CMK (cell line): ENCODE data around the gene SIM2.
"Not testable (repeated sequence)": the region's sequence is repeated elsewhere in the genome, so short reads cannot be mapped to it uniquely, and the experiment has no call there.

Experiments used
- DNase-seq: peaks from one replicate; pipeline ENCODE4 v3.0.0-alpha.2; 2010; ENCODE audit warnings: low read depth

SIM2 gene, protein sequence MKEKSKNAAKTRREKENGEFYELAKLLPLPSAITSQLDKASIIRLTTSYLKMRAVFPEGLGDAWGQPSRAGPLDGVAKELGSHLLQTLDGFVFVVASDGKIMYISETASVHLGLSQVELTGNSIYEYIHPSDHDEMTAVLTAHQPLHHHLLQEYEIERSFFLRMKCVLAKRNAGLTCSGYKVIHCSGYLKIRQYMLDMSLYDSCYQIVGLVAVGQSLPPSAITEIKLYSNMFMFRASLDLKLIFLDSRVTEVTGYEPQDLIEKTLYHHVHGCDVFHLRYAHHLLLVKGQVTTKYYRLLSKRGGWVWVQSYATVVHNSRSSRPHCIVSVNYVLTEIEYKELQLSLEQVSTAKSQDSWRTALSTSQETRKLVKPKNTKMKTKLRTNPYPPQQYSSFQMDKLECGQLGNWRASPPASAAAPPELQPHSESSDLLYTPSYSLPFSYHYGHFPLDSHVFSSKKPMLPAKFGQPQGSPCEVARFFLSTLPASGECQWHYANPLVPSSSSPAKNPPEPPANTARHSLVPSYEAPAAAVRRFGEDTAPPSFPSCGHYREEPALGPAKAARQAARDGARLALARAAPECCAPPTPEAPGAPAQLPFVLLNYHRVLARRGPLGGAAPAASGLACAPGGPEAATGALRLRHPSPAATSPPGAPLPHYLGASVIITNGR

DNA sequence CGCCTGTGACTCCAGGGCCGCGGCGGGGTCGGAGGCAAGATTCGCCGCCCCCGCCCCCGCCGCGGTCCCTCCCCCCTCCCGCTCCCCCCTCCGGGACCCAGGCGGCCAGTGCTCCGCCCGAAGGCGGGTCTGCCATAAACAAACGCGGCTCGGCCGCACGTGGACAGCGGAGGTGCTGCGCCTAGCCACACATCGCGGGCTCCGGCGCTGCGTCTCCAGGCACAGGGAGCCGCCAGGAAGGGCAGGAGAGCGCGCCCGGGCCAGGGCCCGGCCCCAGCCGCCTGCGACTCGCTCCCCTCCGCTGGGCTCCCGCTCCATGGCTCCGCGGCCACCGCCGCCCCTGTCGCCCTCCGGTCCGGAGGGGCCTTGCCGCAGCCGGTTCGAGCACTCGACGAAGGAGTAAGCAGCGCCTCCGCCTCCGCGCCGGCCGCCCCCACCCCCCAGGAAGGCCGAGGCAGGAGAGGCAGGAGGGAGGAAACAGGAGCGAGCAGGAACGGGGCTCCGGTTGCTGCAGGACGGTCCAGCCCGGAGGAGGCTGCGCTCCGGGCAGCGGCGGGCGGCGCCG lies at the start of gene SIM2:
Gene SIM2 (plus strand): TSS at position 135 of the 565 bp plus-strand sequence. CDS start 632 bp downstream, outside the sequence.
- DNase-seq: no peak

DNA sequence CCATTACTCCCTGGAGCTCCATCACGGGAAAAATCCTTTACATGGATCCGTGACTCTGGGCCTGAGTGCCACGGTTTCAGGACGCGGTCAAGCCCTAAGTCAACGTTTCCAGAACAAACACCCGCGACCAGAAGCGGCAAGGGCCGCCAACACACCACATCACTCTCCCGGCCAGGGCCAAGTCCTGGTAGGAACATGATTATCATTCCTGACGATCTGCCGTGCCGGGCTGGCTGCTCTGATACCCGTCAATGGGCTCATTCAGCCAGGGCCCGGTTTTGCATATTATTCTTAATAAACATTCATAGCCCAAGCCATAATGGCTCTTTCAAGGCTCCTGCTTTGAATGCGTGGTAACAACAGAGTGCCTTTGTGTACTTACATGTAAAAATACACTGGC lies 44.6 kb upstream of the SIM2 start:
- DNase-seq: no peak

DNA sequence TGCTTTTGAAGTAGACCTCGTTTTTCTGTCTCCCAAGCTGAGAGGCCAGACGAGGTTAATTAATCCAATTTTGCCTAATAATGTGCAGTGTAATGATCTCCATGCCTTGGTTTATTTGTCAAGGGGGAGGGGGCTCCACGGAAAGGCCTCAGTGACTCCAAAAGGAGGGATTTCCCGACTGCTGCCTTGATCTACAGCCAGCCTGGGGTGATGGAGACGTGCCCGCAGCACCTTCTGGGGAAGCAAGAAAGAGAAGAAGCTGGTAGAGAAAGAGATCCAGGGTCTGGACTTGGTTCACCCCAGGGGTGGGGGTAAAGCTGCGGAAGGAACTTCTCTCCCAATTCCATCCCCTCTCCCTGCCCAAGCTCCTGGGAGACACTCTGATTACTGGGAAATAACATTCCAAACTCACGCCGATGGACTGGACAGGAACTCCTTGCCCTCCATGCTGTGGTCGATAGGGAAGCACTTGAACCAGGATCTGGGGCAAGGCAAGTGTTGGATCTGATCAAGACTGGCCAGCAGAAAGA lies 44.1 kb upstream of the SIM2 start:
- no peak for DNase-seq

DNA sequence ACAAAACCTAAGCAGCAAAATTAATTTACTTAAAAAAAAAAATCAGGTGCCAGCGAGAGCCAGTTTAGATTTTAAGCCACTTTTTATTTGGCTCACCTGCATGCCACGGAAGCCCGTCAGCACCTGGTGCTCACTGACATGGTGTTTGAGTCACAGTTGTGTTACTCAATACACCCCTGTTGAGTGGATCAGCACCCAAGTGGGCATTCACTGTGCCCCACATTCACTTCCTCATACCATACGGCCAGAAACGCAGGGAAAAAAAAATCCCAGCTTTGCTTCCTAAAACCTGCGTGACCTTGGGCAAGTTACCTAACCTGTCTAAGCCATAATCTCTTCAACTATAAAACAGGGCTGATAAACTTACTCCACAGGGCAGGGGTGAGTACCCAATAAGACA lies 42.8 kb upstream of the SIM2 start:
- no peak for DNase-seq

DNA sequence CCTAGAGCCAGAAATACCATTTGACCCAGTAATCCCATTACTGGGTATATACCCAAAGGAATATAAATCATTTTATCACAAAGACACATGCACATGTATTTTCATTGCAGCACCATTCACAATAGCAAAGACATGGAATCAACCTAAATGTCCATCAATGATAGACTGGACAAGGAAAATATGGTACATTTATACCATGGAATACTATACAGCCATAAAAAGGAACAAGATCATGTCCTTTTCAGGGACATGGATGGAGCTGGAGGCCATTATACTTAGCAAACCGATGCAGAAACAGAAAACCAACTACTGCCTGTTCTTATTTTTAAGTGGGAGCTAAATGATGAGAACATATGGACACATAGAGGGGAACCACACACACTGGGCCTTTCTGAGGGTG lies 41.6 kb upstream of the SIM2 start:
- DNase-seq: not testable (repeated sequence)

DNA sequence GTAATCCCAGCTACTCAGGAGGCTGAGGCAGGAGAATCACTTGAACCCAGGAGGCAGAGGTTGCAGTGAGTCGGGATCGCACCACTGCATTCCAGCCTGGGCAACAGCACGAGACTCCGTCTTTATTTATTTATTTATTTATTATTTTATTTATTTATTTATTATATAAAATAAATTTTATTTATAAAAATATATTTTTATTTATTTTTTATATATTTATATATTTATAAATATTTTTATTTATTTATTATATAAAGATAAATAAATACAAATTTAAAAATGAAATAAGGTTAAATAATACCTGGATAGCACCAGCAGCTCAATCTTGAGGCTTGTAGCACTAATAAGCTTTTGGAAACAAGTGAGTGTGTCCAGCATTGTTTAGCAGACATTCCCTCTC lies 40.9 kb upstream of the SIM2 start:
- no peak for DNase-seq

DNA sequence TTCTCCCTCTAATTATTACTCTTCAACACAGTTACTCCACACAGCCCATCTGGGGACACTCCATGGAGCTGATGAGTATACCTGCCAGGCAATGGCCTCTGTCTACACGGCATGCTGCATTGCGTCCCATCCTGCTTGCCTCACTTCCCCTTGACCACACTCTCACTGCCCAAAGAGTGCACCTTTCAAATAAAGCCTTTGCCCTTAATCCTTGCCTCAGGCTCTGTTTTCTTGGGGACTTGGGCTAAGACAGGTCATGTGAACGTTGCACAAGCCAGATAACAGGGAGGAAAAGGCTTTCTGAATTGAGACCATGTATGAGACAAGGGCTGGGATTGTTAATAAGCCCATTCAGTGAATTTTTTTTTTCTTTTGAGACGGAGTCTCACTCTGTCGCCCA lies 40.0 kb upstream of the SIM2 start:
- DNase-seq: no peak

DNA sequence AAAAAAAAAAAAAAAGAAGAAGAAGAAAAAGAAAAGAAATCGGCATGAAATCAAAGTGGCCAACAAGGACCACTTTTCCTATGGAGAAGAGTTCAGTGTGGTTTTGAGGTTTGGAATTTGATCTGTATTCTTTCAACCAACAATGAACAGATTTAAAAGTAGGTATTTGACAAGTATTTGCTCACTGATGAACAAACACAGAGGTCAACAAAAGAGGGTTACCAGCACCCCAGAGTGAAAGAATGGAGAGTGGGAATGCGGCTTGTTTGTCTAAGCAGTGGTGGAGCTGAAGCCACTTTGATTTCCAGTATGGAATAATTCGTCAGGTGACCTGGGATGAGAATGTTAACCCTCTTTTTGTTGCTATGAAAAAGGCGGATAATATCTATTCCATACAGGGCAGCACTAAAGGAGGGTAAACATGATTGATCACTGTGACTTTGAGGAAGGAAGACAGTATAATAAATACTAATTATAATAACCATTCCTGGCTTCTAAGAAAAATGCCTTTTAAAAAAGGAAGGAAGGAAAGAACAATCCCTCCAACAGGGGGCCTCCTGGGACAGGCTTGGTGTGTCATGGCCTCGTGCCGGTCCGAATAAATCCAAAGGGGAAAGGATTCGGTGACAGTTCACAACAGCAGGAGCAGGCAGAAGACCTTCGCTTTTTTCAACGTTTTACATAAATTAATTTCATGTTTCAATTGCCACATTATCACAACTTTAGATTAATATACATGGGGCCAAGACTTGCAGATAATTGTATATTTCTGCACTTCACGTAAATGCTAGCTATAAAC lies 37.2 kb upstream of the SIM2 start:
- no peak for DNase-seq

DNA sequence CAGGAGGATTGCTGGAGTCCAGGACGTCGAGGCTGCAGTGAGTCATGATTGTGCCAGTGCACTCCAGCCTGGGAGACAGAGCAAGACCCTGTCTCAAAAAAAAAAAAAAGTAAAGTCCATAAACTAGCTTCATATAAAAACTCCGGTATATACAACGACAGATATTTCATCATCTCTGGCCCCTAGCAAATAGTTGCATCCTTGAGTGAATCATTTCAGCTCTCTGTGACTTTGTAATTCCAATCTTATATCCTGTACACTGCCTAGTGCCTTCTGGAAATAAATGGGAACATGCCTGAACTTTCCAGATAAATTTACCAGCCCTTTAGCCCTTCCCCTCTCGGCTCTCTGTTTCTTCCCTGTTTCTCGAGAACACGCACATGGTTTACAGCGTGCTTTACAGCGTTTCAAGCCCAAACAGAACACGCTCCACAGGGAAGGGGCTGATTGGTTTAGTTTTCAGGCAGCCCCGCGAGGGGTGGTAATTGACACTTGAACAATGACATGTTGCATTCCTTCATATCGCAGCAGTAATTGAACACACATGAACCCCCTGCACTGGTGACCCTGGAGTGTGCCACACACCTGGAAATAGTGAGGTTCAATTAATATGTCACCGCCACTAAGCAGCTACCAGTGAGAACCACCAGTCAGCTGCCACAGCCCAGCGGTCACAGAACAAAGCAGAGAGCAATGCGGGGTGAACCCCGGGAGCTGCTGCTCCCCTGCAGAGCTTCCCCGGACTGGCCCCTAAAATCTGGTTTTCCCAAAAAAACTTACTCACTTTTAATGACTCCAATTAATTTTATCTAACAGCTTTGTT lies 35.7 kb upstream of the SIM2 start:
- DNase-seq: no peak

DNA sequence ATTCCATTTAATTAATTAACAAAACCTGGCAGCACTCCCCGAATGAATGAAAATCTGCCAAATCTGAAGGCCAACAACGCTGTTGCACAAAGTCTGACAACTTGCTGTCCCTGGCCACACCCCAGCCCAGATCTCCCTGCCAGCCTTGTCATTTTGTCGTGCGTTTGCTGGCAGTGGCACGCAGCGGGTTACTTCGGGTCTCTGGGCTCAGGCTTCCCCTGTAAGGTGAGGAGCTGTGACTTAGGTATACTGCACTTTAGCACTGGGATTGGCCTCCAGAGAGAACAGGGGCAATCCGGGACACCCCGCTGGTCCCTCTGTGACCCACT lies 34.3 kb upstream of the SIM2 start:
- no peak for DNase-seq

DNA sequence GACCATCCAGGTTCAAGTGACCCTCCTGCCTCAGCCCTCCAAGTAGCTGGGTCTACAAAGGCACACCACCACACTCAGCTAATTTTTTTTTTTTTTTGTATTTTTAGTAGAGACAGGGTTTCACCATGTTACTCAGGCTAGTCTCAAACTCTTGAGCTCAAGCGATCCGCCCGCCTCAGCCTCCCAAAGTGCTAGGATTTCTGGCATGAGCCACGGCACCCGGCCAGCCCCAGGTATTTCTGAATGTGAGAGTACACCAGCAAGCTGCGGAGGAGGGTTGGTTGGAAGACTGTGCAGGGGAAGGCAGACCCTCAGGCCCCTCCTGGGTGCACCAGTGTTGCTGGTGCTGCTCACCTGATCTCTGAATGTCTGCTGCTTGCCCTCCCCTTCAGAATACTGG lies 33.1 kb upstream of the SIM2 start:
- DNase-seq: no peak

DNA sequence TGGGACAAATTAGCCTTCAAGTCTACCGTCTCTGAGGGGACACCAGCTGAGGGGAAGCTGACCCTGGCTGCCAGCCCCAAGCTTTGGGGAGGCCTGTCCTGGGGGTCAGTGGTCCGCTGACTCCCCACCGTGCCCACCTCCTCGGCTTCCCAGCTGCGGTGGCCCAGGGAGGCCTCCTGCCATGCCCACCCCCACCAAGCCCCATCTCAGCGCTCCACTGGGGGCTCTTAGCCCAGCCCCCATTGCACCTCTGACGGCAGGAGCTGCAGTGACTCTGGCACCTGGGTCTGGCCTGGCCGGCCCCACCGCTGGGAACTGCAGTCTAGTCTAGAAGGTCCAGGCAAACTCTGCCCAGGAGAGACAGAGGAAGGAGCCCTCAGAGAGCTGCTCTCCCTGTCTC lies 30.2 kb upstream of the SIM2 start:
- no peak for DNase-seq

DNA sequence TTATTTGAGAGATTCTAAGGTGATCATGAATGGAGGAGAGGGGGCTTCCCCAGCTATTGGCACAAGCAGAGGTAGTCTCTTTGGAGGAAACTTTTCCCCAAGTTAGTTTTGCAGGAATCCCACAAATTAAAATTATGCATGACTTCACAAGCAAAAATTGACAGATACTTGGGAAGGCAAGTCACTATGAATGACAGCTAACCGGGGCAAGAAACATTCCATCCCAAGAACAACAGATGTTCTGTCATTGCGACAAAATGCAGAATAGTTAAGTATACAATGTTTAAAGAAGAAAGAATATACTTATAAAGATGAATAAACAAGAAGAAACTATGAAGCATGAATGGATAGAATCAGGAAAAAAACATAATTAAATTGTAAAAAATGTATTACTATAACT lies 27.1 kb upstream of the SIM2 start:
- DNase-seq: no peak

DNA sequence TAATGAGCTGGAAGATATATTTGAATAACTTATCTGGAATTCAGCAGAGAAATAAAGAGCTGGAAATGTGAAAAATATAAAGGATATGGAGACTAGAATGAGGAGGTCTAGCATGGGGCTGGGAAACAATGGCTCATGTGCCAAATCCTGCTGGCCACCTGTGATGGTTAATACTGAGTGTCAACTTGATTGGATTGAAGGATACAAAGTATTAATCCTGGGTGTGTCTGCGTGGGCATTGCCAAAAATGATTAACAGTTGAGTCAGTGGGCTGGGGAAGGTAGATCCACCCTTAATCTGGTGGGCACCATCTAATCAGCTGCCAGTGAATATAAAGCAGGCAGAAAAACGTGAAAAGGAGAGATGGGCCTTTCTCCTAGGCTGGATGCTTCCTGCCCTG lies 26.6 kb upstream of the SIM2 start:
- DNase-seq: not testable (repeated sequence)

DNA sequence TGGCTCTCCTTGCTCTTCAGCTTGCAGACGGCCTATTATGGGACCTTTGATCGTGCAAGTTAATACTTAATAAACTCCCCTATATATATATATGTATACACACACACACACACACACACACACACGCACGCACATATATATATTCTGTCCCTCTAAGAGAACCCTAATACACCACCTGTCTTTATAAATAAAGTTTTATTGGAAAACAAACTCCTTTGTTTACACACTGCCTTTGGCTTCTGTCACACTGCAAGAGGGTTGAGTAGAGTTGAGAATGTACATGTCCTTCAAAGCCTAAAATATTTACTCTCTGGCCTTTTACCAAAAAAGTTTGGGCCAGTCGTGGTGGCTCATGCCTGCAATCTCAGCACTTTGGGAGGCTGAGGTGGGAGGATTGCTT lies 26.2 kb upstream of the SIM2 start:
- DNase-seq: no peak

DNA sequence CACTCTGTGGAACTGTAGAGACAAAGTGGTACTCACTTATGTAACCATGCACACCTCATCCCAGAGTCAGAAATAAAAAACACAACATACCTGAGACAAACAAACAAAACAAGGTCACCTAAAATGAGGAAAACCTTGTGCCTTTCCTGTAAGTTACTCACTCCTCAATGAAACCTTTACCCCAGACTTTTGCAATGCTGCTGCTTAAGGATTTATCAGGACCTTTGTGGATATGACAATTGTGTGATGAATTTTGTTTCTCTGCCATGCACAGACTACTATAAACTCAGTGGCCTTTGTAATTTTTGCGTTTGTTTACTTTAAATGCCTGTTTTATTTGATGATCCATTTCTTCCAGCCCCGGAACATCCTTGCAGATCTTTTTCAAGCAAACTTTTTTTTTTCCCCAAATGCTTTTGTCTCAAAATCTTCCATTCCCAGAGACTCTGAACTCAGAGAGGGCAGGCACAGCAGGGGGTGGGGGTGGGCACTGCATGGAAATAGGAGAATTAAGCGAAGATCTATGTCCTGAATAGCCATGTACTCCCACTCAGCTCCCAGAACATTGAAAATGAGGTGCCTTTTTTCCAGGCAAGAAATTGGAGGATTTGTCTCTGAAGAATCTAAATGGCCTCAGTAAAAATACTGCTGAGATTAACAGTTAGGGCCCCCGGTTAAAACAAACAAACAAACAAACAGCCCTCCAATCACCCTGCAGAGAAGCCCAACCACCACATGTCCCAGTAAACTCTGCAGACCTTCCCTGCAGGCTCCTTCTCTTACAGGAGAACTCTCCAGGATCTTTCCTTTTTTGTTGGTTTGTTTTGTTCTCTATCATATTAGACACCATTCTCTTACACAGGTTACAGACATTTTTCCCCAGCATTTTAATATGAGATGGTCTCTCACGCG lies 22.6 kb upstream of the SIM2 start:
- no peak for DNase-seq

DNA sequence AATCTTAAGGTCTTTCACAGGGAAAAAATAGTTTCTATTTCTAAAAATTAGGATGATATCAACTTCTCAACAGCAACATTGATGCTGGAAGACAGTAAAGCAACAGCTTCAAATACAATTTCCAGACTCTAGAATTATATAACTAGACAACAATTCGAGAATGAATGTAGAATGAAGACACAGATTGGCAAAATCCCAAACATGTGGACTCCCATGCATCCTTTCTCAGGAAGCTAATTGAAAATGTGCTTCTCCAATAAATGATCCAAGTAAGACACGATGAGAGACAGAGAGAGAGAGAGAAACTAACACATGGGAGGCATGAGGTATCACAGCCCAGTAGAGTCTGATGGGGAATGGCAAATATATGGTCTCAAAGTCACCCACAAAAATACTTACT lies 21.5 kb upstream of the SIM2 start:
- DNase-seq: no peak

DNA sequence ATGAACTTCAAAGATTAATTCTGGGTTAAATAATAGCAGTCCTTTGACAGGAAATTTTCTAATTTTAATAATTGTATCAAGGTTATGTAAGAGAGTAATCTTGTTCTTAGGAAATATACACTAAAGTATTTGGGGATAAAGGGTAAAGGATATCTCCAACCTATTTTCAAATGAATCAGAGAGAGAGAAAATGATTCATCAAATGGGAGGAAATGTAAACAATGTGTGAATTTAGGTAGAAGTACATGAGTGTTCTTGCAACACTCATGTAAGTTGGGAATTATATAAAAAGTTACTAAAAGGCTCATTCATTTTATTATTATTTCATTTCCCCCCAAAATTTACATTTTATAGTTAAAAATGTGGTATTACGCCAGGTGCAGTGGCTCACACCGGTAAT lies 20.4 kb upstream of the SIM2 start:
- DNase-seq: no peak

DNA sequence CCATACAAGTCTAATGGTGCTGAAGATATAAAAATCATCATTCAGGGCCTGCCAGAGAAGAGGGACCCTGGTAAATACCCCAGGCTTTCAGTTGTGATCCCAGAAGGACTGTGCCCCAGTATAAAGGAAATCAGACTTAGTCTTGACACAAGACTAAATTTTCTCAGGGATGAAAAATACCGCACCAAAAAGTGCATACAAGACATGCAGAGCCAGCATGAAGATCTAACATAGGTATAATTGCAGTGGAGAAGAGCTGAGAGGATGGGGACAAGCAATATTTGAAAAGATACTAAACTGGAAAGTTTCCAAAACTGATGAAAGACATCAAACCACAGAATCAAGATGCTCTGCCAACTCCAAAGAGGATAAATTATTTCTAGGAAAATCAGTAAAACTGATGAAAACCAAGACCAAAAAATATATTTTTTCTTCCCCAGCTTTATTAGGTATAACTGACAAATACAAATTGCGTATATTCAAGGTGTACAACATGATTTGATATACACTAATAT lies 17.7 kb upstream of the SIM2 start:
- DNase-seq: no peak
